Measurements from ENCODE around the gene NAT9. TPM values are rescaled to one million over a fixed set of nuclear protein-coding genes. Genes with fewer than 3 reads are reported as not detected.

The NAT9 gene
- total RNA-seq, 1 experiment from 2014 or later, result 25.3 TPM

- DNase-seq (ENCODE audit: low spot score), result peak; percentile 64
Measured at GRCh38 chr17:74780443-74781238, 4.5 kb upstream of the NAT9 start.

- DNase-seq (ENCODE audit: low spot score), result no peak
Measured at GRCh38 chr17:74779948-74780400, 3.8 kb upstream of the NAT9 start.

- no peak for DNase-seq (ENCODE audit: low spot score)
Measured at GRCh38 chr17:74779501-74779900, 3.4 kb upstream of the NAT9 start.

GRCh38 chr17:74778960-74779359 lies 2.8 kb upstream of the NAT9 start:
- DNase-seq (ENCODE audit: low spot score), result no peak

- no peak for DNase-seq (ENCODE audit: low spot score)
Measured at GRCh38 chr17:74777901-74778515, 1.9 kb upstream of the NAT9 start.

- no peak for DNase-seq (ENCODE audit: low spot score)
Measured at GRCh38 chr17:74776990-74777389, 845 bp upstream of the NAT9 start.

GRCh38 chr17:74775409-74776043 lies 619 bp downstream of the NAT9 start:
- no peak for DNase-seq (ENCODE audit: low spot score)

GRCh38 chr17:74773871-74774286 lies 2.3 kb downstream of the NAT9 start:
- no peak for DNase-seq (ENCODE audit: low spot score)

- no peak for DNase-seq (ENCODE audit: low spot score)
Measured at GRCh38 chr17:74773414-74773813, 2.7 kb downstream of the NAT9 start.

GRCh38 chr17:74772053-74772452 lies 4.1 kb downstream of the NAT9 start:
- no peak for DNase-seq (ENCODE audit: low spot score)

- DNase-seq (ENCODE audit: low spot score), result no peak
Measured at GRCh38 chr17:74771319-74771914, 4.7 kb downstream of the NAT9 start.

- peak; percentile 58 for DNase-seq (ENCODE audit: low spot score)
Measured at GRCh38 chr17:74770498-74771318, 5.4 kb downstream of the NAT9 start.

GRCh38 chr17:74769856-74770497 lies 6.2 kb downstream of the NAT9 start:
- no peak for DNase-seq (ENCODE audit: low spot score)

- no peak for DNase-seq (ENCODE audit: low spot score)
Measured at GRCh38 chr17:74769266-74769855, 6.8 kb downstream of the NAT9 start.

GRCh38 chr17:74768763-74769114 lies 7.4 kb downstream of the NAT9 start:
- no peak for DNase-seq (ENCODE audit: low spot score)

GRCh38 chr17:74768069-74768762 lies 7.9 kb downstream of the NAT9 start:
- DNase-seq (ENCODE audit: low spot score), result peak; percentile 89

- DNase-seq (ENCODE audit: low spot score), result no peak
Measured at GRCh38 chr17:74767111-74767516, 9.0 kb downstream of the NAT9 start.

GRCh38 chr17:74766413-74766812 lies 9.7 kb downstream of the NAT9 start:
- DNase-seq (ENCODE audit: low spot score), result no peak

GRCh38 chr17:74764751-74765286 lies 11.3 kb downstream of the NAT9 start:
- DNase-seq (ENCODE audit: low spot score), result no peak

Data from H4 (cell line).